ENCODE measurements around the gene MTERF4.

DNA sequence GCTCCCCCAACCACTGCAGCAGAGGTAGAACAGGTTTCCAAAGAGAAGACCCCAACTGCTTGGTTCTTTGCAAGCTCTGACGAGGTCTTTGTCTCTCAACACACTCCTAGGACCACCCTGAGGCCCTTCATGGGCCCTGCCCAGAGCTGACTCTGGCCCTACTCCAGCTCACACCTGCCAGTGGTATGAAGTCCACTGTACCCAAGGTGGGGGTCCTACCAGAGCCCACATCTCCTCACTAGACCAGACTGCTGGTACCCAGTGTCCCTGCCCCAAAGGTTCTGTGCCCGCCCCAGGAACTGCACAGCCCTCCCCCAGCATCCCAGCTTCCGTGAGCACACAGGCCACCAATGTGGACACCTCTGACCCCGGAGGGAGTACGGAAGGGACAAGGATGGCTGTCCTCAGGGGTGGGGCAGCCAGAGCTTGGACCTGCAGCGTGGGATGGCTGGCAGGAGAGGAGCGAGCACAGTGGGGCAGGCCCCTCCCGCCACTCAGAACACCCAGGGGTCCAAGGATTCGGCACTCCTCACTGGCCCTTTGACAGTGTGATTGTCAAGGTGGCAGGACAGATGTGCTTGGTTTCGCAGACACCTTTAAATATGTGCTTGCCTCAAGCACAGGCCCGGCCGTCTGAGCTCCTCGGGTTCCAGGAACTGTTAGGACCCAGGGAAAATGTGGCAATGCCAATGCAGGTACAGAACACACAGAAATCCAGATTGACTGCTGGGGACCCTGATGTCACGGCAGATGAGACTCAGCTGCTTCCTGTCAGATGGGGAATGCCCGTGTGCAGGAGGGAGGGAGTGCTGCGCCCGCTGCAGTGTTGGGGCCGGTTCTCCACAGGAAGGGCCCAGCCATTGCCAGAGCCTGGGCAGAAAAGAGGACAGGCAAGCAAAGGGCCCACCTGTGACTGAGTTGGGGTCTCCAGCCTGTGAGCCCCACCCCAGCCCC, 51.2 kb downstream of the MTERF4 start:
- TF ChIP-seq, protein P1, sequence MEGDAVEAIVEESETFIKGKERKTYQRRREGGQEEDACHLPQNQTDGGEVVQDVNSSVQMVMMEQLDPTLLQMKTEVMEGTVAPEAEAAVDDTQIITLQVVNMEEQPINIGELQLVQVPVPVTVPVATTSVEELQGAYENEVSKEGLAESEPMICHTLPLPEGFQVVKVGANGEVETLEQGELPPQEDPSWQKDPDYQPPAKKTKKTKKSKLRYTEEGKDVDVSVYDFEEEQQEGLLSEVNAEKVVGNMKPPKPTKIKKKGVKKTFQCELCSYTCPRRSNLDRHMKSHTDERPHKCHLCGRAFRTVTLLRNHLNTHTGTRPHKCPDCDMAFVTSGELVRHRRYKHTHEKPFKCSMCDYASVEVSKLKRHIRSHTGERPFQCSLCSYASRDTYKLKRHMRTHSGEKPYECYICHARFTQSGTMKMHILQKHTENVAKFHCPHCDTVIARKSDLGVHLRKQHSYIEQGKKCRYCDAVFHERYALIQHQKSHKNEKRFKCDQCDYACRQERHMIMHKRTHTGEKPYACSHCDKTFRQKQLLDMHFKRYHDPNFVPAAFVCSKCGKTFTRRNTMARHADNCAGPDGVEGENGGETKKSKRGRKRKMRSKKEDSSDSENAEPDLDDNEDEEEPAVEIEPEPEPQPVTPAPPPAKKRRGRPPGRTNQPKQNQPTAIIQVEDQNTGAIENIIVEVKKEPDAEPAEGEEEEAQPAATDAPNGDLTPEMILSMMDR (conservative IDR thresholded peaks at IDR 0.05) = no peak
- no peak for TF ChIP-seq ZFX (IDR thresholded peaks at IDR 0.05)

All from C4-2B (cell line).